GM21528 (cell line): ENCODE results near the gene EDC3.
"Not testable (repeated sequence)": the region's sequence is repeated elsewhere in the genome, so short reads cannot be mapped to it uniquely, and the experiment has no call there.

Experiments
- ATAC-seq: cut with Tn5 transposase; IDR thresholded peaks from one replicate; pipeline ENCODE4 v1.9.1; 2021; ENCODE audit warnings: mild to moderate bottlenecking, moderate library complexity; ENCODE audit not compliant: unreplicated experiment, low FRiP score

Gene EDC3

DNA sequence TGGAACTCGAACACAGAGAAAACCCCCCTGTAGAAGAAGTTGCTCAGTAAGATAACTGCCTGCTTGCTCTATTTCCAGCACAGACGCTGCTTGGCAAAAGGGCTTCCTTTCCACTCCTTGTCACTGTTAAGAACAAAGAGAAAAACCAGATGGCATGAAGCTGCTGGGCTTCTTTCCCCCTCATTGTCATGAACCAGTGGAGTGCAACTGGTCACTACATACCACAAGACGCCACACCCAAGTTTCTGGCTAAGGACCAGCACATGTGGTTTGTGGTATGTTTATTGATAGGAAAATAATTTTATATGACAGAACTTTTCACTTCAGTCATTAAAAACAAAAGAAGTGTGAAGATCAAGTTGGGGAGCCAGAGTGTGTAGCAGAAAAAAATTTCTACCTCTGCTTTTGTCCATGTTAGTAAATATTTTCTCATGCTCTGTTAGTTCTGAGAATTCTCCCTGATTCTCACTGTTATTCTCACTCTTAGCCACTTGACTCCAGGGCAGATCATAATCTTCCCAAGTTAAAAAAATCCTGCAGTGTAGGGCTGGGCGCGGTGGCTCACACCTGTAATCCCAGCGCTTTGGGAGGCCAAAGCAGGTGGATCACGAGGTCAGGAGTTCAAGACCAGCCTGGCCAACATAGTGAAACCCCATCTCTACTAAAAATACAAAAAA is 42.3 kb downstream of the EDC3 start:
- ATAC-seq, result no peak

DNA sequence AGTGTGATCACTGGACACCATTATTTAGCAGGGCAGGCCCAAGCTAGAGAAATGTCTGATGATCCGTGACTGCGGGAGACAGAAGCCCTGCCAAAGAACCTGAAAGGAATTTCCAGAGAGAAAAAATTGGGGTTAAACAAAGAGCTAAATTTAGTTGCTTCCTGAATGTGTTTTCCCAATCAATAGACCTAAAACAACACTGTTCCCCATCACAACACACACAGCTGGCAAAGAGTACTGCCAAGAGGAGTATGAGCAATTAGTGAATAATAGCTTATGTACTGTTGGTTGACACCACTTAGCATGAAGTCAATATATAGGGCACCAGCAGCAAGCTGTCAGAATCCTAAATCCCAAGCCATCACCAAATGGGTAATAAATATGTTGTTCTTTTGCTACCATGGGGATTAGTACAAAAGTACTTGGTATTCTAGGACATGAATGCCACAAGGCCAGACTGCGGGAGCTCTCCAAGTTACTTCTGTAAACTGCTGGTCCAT is 44.5 kb downstream of the EDC3 start:
- ATAC-seq, result no peak

DNA sequence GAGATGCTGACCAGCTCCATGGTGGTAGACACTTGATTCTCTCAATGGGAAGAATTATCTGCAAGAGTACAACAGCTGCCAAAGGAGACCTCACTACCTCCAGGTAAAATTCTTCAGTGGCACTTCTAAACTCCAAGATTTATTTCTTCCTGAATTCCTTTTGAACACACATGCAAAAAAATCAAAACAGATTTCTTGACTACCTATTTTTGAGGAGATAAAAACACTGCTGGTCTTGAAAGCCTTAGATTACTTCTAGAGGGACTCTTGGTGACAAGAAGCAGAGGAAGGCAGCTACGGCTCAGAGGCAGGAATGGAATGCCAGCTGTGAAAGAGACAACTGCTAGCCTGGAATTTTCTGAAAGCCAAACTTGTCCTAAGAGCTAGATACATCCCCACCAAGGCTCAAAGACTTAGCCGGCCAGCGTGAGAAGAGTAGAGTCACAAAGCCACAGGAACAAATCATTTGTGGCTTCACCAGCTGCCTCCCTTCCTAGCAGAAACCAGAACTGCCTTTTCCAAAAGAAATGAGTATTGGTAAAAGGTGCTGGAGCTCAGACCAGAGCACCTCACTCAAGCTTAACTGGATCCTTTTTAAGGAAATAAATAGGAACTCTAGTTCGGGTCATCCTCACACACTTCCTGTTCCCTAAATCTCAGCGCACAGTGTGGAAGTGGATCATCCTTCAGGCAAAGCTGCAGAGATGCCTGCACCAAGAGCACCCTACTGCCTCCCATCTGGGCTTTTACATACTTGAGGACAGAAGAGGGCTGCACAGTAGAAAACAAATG is 47.6 kb downstream of the EDC3 start:
- no peak for ATAC-seq

DNA sequence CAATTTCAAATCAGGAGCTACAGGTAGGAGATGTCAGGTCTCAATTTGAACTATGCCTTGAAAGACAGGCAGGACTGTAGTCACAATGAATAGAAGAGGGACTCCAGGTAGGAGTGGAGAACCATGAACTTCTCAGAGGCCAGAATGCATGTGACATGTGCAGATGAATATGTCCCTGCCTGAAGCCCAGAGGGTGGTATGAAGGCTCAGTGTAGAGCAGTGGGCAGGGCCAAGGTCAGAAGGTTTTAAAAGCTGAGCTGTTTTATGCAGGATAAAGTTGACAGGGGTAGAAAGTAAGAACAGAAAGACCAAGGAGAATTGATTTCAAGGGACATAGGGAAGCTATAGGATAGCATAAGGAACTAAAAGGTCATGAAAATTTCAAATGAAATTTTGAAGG is 49.3 kb downstream of the EDC3 start:
- ATAC-seq, result no peak

DNA sequence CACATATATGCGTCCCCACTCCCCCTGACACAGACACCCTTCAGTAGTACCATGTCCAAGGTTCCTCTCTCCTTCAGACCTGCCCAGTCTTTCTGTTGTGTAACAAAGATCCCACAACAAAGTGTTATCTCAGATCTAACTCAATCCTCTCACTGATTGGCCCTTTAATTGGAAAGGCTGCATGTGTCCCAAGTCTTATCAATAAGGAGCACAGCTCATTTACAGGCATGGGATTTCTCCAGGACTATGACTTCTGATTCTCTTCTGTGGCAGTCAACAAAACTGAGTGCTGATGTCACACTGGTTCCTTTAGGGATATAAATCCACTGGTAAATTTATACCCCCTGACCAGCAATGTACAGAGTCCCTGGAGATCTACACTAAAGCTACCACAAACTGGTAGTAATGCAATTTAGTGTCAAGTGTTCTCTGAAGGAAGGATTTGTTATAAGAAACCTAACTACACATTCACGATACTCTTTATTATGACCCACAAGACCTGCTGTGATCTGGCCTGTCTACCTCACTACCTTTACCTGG is 52.1 kb downstream of the EDC3 start:
- ATAC-seq, result no peak

DNA sequence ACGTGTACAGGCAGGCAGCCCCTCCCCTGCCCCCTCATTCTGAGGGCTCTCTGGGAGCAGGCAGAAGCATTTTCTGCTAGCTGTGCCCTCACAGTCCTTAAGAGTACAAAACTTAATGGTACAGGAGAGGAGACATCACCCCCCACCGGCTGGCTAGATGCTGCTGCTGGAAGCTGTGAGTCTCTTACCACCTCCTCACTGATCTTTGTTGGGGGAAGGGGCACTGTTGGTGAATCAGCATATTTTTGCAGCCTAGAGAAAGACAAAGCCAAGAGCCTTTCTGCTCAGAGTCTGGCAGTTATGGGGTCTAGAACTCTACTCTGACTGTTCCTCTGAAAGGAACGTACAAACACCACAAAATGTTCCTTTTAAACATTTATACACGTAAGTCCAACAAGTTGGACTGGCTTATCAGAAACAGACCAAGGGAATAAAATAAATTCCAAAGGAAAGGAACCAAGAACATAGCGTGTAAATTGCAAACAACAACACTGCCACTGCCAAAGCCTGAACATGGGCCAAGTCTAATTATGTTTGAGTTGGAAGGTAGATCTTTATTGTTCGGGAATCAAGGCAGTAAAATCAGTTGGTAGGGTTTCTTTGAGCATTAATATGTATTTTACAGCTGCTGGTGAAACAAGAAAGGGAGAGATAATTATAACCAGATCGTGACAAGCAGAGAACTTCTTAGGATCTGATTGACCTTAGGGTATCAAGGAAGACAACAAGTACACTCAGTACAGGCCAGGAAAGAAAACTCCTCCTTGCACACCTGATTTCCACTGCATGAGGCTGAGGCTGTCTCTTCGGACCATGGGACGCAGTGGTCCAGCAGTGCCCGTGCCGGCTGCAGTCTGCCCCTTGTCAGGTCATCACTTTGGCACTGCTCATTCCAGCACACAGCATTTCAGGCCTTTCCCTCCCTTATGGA is 52.8 kb downstream of the EDC3 start:
- ATAC-seq, result no peak

DNA sequence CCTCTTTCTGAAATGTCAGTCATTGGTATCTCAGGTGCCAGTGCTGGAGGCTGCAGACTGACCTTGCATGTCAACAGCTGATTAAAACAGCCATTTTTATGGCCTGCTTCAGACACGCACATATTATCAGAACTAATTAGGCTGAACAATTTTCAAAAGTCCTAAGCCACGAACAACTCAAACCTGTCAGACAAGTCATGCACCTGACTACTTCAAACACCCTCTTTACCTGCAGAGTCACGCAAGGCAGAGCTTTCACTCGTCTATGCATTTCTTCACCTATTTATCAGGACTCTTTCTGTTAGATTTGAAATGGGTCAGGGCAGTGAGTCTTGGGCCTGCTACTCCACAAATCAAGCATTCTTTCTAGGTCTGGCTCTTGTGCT is 53.5 kb downstream of the EDC3 start:
- ATAC-seq, result no peak

DNA sequence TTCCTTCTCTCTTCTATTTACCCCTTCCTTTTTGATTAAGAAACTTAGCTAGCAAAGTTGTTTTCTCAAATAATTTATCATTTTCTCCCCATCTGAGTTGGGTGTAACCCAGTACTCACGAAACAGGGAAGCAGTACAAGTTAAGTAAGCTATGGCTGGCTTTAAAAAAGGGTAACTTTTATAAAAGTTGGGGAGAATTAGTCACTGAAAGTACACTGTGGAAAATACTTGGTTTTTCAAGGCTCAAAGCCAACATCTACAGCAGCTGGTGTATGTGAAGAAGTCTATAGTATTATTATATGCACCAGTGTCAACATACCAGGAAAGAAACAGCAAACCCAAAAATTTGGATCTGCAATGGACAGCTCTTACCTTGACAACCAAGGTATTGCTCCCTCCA is 54.7 kb downstream of the EDC3 start:
- no peak for ATAC-seq

DNA sequence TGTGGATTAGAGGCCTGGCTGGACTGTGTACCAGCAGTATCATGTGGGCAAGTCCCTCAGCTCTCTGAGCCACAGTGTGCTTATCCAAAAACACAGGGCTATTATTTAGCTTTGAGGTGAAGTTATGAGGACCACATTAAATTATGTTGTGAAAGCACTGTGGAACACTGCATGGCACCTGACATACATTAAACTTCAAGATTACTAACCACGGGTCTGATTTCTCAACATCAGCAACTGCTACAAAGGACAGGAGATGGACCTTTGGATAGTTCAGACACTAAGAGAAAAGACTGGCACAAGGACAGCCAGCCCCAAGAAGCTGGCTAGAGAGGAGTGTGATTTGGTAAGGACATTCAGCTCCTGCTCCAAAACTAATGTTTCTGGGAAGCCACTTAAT is 58.8 kb downstream of the EDC3 start:
- no peak for ATAC-seq

DNA sequence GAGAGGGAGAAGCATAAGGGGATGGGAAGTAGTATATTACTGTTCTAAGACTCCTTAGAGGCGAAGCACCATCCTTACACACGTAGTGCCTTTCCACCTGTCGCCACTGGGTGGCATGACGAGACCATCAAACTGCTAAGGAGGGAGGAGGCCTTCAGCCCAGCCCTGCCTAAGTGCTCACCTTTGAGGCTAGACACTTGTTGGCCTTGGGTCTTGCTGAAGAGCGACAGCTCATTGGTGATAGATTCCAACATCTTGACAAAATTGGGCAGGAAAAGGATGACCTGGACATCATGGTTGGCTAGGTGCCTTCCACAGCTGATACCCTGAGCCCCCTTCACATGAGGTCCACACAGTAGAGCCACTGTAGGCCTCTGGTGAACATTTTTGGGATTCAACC is 60.6 kb downstream of the EDC3 start:
- ATAC-seq, result no peak

DNA sequence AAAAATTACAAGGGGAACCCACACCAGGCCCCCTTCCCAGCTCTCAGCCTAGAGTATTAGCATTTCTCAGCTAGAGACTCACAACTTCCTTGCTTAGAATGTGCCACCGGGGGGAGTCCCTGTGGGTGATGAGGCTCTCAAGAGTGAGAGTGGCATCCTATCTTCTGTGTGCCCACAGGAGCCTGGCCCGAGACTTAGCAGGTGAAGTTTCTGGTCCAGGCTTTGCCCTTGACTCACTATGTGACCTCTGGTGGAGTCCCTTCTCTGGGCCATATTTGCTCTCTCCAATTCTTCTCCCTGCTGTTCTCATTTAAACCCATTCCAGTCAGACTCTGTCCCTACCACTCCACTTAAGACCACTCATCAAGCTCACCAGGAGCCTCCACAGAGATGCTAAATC is 62.0 kb downstream of the EDC3 start:
- no peak for ATAC-seq

DNA sequence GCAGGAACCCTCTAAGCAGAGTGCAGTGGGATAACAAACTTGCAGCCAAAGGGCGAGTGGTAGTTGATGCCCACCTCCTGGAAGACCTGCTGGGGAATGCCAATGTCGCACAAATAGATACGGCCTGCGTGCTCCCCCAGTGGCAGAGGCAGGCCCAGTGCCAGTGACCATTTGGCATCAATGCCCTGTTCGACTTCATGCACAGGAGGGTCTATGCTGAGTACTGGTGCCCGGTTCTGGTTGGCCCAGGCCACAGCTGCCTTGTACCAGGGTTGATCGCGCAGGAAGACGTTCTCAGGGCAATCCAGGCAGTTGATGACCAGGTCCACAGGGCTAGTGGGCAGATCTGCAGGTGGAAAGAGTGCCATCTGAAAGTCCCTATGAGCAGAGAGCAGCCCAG is 63.2 kb downstream of the EDC3 start:
- no peak for ATAC-seq

DNA sequence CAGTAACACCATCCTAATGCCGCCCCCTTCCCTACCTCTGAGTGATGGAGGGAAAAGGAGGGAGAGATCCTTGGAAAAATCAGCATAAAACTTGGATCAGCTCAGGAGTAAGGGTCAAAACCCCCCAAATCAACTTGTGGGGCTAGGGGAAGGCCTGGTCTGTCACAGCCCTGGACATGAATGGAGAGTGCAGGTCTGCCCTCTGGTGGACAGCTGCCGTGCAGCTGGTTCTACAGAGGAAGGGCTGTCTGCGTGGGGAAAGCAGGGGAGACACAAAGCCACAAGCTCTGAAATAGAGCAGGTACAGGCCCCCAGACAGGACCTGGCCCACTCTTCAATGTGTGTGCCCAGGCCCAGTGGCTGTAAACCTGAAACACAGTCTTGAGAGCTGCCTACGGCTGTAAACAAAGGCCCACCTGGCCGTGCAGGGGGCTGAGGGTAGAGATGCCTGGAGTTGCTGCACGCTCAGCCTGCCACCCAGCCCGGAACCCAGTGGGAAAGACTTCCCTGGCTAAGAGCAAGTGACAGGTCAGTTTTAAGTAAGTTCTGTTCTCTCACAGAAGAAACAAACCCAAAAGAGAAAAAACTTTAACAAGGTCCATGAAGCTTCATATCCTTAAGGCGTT is 63.8 kb downstream of the EDC3 start:
- no peak for ATAC-seq

DNA sequence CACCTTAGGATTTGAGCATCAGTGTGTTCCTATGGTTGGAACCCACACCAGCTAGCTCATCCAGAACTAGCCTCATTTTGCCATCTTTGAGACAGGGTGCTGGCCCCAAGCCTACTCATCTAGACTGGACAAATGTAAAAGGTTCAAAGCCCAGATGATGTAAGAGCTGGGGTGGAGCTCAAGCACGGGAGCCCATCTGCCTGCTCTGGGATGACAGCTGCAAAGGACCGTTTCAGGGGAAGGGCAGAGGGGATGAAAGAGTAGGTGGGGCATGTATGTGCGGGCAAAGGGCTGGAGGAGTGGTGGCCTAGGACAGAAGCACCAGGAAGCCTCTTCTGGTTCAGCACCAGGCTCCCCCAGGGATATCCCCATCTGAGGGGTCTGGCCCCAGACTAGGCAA is 64.4 kb downstream of the EDC3 start:
- no peak for ATAC-seq

DNA sequence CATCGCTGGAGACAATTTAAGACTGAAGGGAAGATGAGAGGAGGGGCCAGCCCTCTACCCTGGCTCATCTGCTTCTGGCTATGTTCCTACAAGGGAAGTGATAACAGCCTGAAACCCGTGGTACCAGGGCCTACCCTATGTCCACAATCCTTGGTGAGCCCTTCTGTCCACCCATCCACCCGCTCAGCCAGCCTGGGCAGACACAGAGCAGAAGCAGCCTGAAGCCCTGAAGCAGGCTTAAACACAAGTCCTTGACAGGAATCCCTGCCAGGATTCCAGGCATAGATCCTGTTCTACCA is 64.8 kb downstream of the EDC3 start:
- no peak for ATAC-seq

DNA sequence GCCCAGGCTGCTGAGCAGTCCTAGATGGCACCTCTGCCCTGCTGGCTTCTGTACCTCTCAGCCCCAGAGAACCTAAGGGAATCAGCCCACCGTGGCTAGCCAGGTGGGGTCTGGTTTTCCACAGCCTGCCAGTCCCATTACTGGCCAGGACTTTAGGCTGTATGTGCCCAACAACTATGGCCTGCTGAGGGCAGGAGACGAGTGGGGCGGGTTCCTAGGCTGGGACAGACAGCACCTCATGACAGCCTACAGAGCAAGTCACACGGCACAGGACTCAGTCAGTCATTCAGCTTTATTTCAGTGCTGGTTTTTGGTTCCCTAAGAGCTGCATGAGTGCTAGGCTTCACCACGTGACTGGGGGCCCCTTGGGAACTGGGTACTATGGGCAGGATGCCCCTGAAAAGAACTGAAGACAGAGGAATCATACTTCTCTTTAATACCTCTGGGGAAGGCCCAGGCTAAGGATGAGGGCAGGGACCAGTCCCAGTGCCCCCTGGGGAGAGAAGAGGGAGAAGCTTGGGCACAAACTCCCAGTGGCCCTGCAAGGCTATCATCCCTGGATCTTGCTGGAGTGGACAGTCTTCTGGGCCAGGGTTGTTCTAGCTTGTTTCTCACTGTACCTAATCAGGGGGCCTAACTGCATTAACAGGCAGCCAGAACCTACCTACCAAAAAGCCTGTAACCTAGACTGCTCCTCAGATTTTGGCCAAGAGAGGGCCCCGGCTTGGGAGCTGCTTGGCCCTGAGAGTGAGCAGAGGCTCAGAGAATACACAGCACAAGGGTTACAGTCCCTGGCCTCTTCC is 65.3 kb downstream of the EDC3 start:
- ATAC-seq, result no peak

DNA sequence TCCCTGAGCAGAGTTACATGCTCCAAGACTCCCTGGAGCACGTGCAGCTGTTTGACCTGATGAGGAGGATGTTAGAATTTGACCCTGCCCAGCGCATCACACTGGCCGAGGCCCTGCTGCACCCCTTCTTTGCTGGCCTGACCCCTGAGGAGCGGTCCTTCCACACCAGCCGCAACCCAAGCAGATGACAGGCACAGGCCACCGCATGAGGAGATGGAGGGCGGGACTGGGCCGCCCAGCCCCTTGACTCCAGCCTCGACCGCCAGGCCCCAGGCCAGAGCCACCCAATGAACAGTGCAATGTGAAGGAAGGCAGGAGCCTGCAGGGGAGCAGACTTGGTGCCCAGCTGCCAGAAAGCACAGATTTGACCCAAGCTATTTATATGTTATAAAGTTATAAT is 66.1 kb downstream of the EDC3 start:
- not testable (repeated sequence) for ATAC-seq

DNA sequence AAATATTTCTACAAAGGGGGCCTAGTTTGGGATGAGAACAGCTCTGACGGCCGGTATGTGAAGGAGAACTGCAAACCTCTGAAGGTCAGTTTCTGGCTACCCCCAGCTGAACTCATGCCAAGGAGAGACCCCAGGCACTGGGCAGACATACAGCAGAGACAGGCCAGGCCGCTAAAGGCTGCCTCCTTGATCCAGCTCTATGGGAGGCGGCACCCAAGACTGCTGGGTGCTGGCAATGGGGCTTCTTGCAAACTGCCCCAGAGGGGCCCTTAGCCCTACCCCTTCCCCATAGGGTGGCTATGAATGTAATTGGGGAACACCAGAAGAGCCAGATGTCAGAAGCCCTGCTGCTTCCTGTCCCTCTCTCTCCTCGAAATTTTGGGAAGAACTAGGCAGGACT is 66.9 kb downstream of the EDC3 start:
- ATAC-seq, result no peak

DNA sequence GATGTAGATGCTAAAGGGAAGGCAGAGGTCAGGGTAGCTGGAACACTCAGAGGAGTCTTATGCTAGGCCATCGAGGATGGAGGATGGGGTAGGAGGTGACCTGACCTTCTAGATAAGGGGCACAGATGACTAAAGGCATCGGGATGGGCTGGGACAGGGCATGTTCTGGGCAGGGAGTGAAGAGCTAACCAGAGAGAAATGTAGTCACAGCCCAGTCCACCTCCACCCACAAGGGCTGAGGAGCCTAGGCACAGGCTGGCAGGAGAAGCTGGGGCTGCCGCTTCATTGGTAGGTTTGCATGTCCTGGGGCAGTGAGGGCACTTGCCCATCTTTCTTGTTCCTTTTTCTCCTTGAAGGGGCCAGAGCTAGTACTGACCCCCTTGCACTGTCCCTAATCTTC is 67.6 kb downstream of the EDC3 start:
- no peak for ATAC-seq

DNA sequence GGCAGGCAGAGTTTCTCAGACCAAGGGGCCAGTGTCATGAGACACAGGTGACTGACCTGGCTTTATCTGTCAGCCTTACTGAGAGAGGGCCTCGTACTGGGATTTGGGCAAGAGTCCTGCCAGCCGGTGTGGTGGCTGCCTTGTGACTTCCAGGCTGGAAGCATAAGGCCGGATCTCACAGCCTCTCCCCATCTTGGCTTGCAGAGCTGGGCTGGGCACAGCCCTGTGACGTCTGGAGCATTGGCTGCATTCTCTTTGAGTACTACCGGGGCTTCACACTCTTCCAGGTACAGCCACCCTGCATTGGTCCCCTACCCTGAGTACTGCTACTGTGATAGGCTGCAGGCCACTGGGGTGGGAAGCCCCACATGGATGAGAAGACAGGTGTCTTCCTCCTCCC is 68.1 kb downstream of the EDC3 start:
- ATAC-seq, result no peak
